HepG2 (cell line): Measurements from ENCODE around the gene GPS1. TPM values are rescaled to one million over a fixed set of nuclear protein-coding genes. Genes with fewer than 3 reads are reported as not detected.

Experiments used
- CEBPB ChIP-seq: IDR thresholded peaks from 2 replicates; pipeline ENCODE4 v1.6.1; 2011; ENCODE audit warnings: low read depth, low read length, improper control_type of control experiment, borderline replicate concordance
- EEA1 ChIP-seq: sonication (generic); formaldehyde crosslinking; IDR thresholded peaks from 2 replicates; pipeline ENCODE4 v1.5.1; 2020; ENCODE audit warnings: mild to moderate bottlenecking, missing genetic modification reagents, borderline replicate concordance
- HNRNPH1 ChIP-seq: fragments of 200-400 bp; formaldehyde crosslinking; optimal IDR thresholded peaks from 2 replicates; pipeline ENCODE3; 2017; ENCODE audit warnings: mild to moderate bottlenecking, low read depth, low read length
- IKZF1 ChIP-seq: fragments of 450-650 bp; IDR thresholded peaks from 2 replicates; pipeline ENCODE4 v1.7.1; 2016
- ISX ChIP-seq: sonication (generic); formaldehyde crosslinking; conservative IDR thresholded peaks from 2 replicates; pipeline ENCODE4 v1.5.0; 2020; ENCODE audit warnings: missing genetic modification reagents
- KDM1A ChIP-seq: IDR thresholded peaks from 2 replicates; pipeline ENCODE4 v1.6.1; 2016; ENCODE audit warnings: missing compliant biosample characterization
- KDM3A ChIP-seq: IDR thresholded peaks from 2 replicates; pipeline ENCODE4 v1.6.1; 2018; ENCODE audit warnings: low read depth, missing compliant biosample characterization
- NR0B2 ChIP-seq: sonication (generic); formaldehyde crosslinking; IDR thresholded peaks from 2 replicates; pipeline ENCODE4 v1.4.0; 2020; ENCODE audit warnings: mild to moderate bottlenecking, missing genetic modification reagents
- PHB2 ChIP-seq: fragments of 450-650 bp; IDR thresholded peaks from 2 replicates; pipeline ENCODE4 v1.6.1; 2018; ENCODE audit not compliant: partially characterized antibody
- POLR2G ChIP-seq: fragments of 200-400 bp; formaldehyde crosslinking; IDR thresholded peaks from 2 replicates; pipeline ENCODE4 v1.6.1; 2018; ENCODE audit warnings: mild to moderate bottlenecking, low read depth, low read length, moderate library complexity
- RAD51 ChIP-seq: fragments of 450-650 bp; IDR thresholded peaks from 2 replicates; pipeline ENCODE4 v1.6.1; 2016; ENCODE audit warnings: borderline replicate concordance
- RFXANK ChIP-seq: IDR thresholded peaks from 2 replicates; pipeline ENCODE4 v1.6.1; 2016
- SNAI1 ChIP-seq: sonication (generic); formaldehyde crosslinking; IDR thresholded peaks from 2 replicates; pipeline ENCODE4 v1.5.0; 2020; ENCODE audit warnings: mild to moderate bottlenecking, missing genetic modification reagents, borderline replicate concordance
- SNAPC2 ChIP-seq: sonication (generic); formaldehyde crosslinking; IDR thresholded peaks from 2 replicates; pipeline ENCODE4 v1.8.1; 2022; ENCODE audit warnings: mild to moderate bottlenecking, missing genetic modification reagents
- ZMYM2 ChIP-seq: sonication (generic); formaldehyde crosslinking; IDR thresholded peaks from 2 replicates; pipeline ENCODE4 v1.8.0; 2022; ENCODE audit warnings: mild to moderate bottlenecking, missing genetic modification reagents
- ZNF335 ChIP-seq: sonication (generic); formaldehyde crosslinking; IDR thresholded peaks from 2 replicates; pipeline ENCODE4 v1.4.0; 2020; ENCODE audit warnings: missing genetic modification reagents
- ZNF446 ChIP-seq: sonication (generic); formaldehyde crosslinking; IDR thresholded peaks from 2 replicates; pipeline ENCODE4 v1.5.0; 2020; ENCODE audit warnings: mild to moderate bottlenecking, missing genetic modification reagents
- ZNF460 ChIP-seq: sonication (generic); formaldehyde crosslinking; IDR thresholded peaks from 2 replicates; pipeline ENCODE4 v1.5.1; 2020; ENCODE audit warnings: missing genetic modification reagents, mild to moderate bottlenecking, borderline replicate concordance
- ZNF713 ChIP-seq: sonication (generic); formaldehyde crosslinking; IDR thresholded peaks from 2 replicates; pipeline ENCODE4 v1.4.0; 2020; ENCODE audit warnings: mild to moderate bottlenecking, missing genetic modification reagents
- ZNF773 ChIP-seq: sonication (generic); formaldehyde crosslinking; IDR thresholded peaks from 2 replicates; pipeline ENCODE4 v1.4.0; 2020; ENCODE audit warnings: missing genetic modification reagents, borderline replicate concordance
- ZNF781 ChIP-seq: sonication (generic); formaldehyde crosslinking; IDR thresholded peaks from 2 replicates; pipeline ENCODE4 v1.5.1; 2020; ENCODE audit warnings: borderline replicate concordance, mild to moderate bottlenecking, missing genetic modification reagents; ENCODE audit errors: not compliant biosample characterization
- ZNF788 ChIP-seq: sonication (generic); formaldehyde crosslinking; IDR thresholded peaks from 2 replicates; pipeline ENCODE4 v1.5.0; 2020; ENCODE audit warnings: mild to moderate bottlenecking, missing genetic modification reagents, borderline replicate concordance
- ZSCAN21 ChIP-seq: sonication (generic); formaldehyde crosslinking; IDR thresholded peaks from 2 replicates; pipeline ENCODE4 v1.8.0; 2022; ENCODE audit warnings: mild to moderate bottlenecking, missing genetic modification reagents, moderate library complexity, borderline replicate concordance
- polyA plus RNA-seq, 8 experiments: library from polyadenylated mRNA; depleted of rRNA in 3 of 8; stranded (reverse) in 7 of 8; unstranded in 1 of 8; fragments of >200 nt; fragmentation: Illumina TruSeq in 4 of 8; extraction: Trizol in 4 of 8; gene quantifications; 2 replicates each; pipeline versions ENCODE4 v1.2.1 to v1.2.3, GENCODE V29; 2011 to 2016; ENCODE audit warnings: low read depth in 4 of 8, missing spikeins in 1 of 8, mixed read lengths in 1 of 8; ENCODE audit not compliant: insufficient read depth in 1 of 8
- total RNA-seq, 5 experiments: library from RNA; depleted of rRNA; stranded (reverse); fragments of >200 nt; fragmentation: Illumina TruSeq; extraction: Trizol; gene quantifications; 2 replicates each; pipeline ENCODE4 v1.2.3, GENCODE V29; 2016; ENCODE audit warnings: low read depth in 1 of 5
- TF ChIP-seq, protein P1 (sequence below): sonication (generic); formaldehyde crosslinking; IDR thresholded peaks from 2 replicates; pipeline ENCODE4 v1.4.0; 2020; ENCODE audit warnings: missing genetic modification reagents, mild to moderate bottlenecking, borderline replicate concordance
- TF ChIP-seq, protein P2 (sequence below): sonication (generic); formaldehyde crosslinking; IDR thresholded peaks from 2 replicates; pipeline ENCODE4 v1.8.1; 2023; ENCODE audit warnings: mild to moderate bottlenecking, moderate library complexity, missing genetic modification reagents
- TF ChIP-seq, protein P3 (sequence below): sonication (generic); formaldehyde crosslinking; IDR thresholded peaks from 2 replicates; pipeline ENCODE4 v1.4.0; 2020; ENCODE audit warnings: missing genetic modification reagents

Gene GPS1
- total and polyA plus RNA-seq, 2 of the 13 experiments (the other 11 are each of a cell fraction or from before 2014, with no cell fraction given): 124 to 128 TPM

- TF ChIP-seq, protein P1, sequence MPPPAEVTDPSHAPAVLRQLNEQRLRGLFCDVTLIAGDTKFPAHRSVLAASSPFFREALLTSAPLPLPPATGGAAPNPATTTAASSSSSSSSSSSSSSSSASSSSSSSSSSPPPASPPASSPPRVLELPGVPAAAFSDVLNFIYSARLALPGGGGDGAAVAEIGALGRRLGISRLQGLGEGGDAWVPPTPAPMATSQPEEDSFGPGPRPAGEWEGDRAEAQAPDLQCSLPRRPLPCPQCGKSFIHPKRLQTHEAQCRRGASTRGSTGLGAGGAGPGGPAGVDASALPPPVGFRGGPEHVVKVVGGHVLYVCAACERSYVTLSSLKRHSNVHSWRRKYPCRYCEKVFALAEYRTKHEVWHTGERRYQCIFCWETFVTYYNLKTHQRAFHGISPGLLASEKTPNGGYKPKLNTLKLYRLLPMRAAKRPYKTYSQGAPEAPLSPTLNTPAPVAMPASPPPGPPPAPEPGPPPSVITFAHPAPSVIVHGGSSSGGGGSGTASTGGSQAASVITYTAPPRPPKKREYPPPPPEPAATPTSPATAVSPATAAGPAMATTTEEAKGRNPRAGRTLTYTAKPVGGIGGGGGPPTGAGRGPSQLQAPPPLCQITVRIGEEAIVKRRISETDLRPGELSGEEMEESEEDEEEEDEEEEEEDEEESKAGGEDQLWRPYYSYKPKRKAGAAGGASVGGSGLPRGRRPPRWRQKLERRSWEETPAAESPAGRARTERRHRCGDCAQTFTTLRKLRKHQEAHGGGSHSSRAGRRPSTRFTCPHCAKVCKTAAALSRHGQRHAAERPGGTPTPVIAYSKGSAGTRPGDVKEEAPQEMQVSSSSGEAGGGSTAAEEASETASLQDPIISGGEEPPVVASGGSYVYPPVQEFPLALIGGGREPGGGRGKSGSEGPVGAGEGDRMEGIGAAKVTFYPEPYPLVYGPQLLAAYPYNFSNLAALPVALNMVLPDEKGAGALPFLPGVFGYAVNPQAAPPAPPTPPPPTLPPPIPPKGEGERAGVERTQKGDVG (CRISPR knock-in tag): no peak
- TF ChIP-seq KDM3A (0 out of 2 replicates have a peak, but pooled peaks have one; percentile 0), NR0B2 (no peak; the same call in none of the 2 replicates), ZNF335 (no peak), ZNF773 (CRISPR knock-in tag) (peak; percentile 77; the same call in 1 of the 2 replicates), ZNF446 (0 out of 2 replicates have a peak, but pooled peaks have one; percentile 57), POLR2G (peak; percentile 98), ZMYM2 (CRISPR knock-in tag) (peak; percentile 65; the same call in 1 of the 2 replicates), CEBPB (peak; percentile 79), ZNF788 (CRISPR knock-in tag) (peak; percentile 66; the same call in 1 of the 2 replicates), ZNF713 (CRISPR knock-in tag) (no peak), HNRNPH1 (peak; percentile 68), EEA1 (CRISPR knock-in tag) (0 out of 2 replicates have a peak, but pooled peaks have one; percentile 25), RFXANK (CRISPR knock-in tag) (no peak; the same call in 1 of the 2 replicates), SNAPC2 (CRISPR knock-in tag) (0 out of 2 replicates have a peak, but pooled peaks have one; percentile 70), ZNF781 (CRISPR knock-in tag) (no peak), ISX (CRISPR knock-in tag) (no peak), RAD51 (no peak), IKZF1 (no peak), ZSCAN21 (CRISPR knock-in tag) (peak; percentile 97), KDM1A (CRISPR knock-in tag) (no peak), PHB2 (no peak), SNAI1 (CRISPR knock-in tag) (peak; percentile 85; the same call in 1 of the 2 replicates), ZNF460 (no peak)
- TF ChIP-seq, protein P2, sequence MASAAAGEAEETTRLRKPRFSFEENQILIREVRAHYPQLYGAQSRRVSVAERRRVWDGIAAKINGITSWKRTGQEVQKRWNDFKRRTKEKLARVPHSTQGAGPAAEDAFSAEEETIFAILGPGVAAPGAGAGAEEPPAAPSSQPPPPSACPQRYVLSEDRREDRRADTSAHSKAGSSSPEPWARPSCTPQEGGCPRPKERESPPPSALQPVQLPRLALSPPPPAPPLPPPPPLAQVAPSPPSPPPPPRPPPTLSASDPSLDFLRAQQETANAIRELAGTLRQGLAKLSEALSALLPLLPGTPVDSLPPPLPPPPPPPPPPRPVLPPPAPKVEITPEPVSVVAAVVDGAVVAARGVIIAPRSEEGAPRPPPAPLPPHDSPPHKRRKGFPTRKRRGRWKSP (CRISPR knock-in tag): peak; percentile 86; the same call in 1 of the 2 replicates
- TF ChIP-seq, protein P3, sequence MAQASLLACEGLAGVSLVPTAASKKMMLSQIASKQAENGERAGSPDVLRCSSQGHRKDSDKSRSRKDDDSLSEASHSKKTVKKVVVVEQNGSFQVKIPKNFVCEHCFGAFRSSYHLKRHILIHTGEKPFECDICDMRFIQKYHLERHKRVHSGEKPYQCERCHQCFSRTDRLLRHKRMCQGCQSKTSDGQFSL: peak; percentile 66; the same call in 1 of the 2 replicates
Measured at GRCh38 chr17:82105882-82106687, 54.4 kb downstream of the GPS1 start (continued).
